Progenitor cell of endocrine pancreas (in vitro differentiated cells): ENCODE measurements around the gene PCSK5. TPM values are rescaled to one million over a fixed set of nuclear protein-coding genes. Genes with fewer than 3 reads are reported as not detected.

ENCODE experiments used
- DNase-seq: peaks from one replicate; pipeline ENCODE4 v3.0.0; 2021; ENCODE audit warnings: low spot score; ENCODE audit not compliant: unreplicated experiment
- H3K27ac Mint-ChIP-seq: 2 replicates; pipeline ENCODE4 v1.8.0; 2021; ENCODE audit warnings: mild to moderate bottlenecking, moderate library complexity, mixed read lengths
- H3K27me3 Mint-ChIP-seq: 2 replicates; pipeline ENCODE4 v1.8.0; 2021; ENCODE audit warnings: mixed read lengths
- H3K36me3 Mint-ChIP-seq: 2 replicates; pipeline ENCODE4 v1.8.0; 2022; ENCODE audit warnings: mixed read lengths; ENCODE audit not compliant: insufficient read depth
- H3K4me1 Mint-ChIP-seq: 2 replicates; pipeline ENCODE4 v1.8.0; 2021; ENCODE audit warnings: low read depth, mixed read lengths
- H3K4me3 Mint-ChIP-seq: 2 replicates; pipeline ENCODE4 v1.8.0; 2021; ENCODE audit warnings: low read depth, mild to moderate bottlenecking, moderate library complexity, mixed read lengths
- H3K9me3 Mint-ChIP-seq: 2 replicates; pipeline ENCODE4 v1.8.0; 2021; ENCODE audit warnings: low read depth, mixed read lengths
- total RNA-seq: library from RNA; stranded (reverse); gene quantifications from 2 replicates; pipeline ENCODE4 v1.2.1, GENCODE V29; 2021
- TF ChIP-seq, protein P1 (sequence below): fragments of 200-600 bp; sonication (generic); IDR thresholded peaks from one replicate; pipeline ENCODE4 v1.5.0; 2021; ENCODE audit warnings: antibody characterized with exemption, mild to moderate bottlenecking; ENCODE audit not compliant: unreplicated experiment

Gene PCSK5
- total RNA-seq, 1 donor from 2014 or later, result 7.3 TPM

DNA sequence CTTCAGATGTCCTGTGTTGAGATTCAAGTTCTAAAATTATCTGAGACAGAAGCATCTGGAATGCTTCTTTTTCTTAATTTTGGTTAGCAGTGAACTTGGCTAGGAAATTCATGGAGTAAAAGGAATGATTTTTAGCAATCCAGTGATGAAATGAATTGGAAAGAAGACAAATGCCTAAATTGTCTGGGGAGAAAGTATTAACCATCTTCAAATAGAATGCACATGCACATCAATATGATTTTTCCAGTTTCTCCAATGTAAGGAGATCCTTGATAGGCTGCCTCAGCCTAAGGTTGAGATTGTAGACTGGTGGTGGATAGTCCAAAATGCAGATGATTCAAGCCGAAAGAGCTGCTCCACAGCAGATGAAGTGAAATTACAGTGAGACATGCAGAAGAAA, 106.7 kb downstream of the PCSK5 start:
- peaks cover 4% of the 10 kb centered on the region for H3K36me3 Mint-ChIP-seq
- peaks cover 4% of the 10 kb centered on the region for H3K27me3 Mint-ChIP-seq
- H3K27ac Mint-ChIP-seq, result no peak overlapping the region
- TF ChIP-seq, protein P1, sequence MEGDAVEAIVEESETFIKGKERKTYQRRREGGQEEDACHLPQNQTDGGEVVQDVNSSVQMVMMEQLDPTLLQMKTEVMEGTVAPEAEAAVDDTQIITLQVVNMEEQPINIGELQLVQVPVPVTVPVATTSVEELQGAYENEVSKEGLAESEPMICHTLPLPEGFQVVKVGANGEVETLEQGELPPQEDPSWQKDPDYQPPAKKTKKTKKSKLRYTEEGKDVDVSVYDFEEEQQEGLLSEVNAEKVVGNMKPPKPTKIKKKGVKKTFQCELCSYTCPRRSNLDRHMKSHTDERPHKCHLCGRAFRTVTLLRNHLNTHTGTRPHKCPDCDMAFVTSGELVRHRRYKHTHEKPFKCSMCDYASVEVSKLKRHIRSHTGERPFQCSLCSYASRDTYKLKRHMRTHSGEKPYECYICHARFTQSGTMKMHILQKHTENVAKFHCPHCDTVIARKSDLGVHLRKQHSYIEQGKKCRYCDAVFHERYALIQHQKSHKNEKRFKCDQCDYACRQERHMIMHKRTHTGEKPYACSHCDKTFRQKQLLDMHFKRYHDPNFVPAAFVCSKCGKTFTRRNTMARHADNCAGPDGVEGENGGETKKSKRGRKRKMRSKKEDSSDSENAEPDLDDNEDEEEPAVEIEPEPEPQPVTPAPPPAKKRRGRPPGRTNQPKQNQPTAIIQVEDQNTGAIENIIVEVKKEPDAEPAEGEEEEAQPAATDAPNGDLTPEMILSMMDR, result no peak
- no peak for DNase-seq
- peaks cover 30% of the 10 kb centered on the region for H3K4me1 Mint-ChIP-seq
- no peak overlapping the region for H3K4me3 Mint-ChIP-seq
- peaks cover 7% of the 10 kb centered on the region for H3K9me3 Mint-ChIP-seq

DNA sequence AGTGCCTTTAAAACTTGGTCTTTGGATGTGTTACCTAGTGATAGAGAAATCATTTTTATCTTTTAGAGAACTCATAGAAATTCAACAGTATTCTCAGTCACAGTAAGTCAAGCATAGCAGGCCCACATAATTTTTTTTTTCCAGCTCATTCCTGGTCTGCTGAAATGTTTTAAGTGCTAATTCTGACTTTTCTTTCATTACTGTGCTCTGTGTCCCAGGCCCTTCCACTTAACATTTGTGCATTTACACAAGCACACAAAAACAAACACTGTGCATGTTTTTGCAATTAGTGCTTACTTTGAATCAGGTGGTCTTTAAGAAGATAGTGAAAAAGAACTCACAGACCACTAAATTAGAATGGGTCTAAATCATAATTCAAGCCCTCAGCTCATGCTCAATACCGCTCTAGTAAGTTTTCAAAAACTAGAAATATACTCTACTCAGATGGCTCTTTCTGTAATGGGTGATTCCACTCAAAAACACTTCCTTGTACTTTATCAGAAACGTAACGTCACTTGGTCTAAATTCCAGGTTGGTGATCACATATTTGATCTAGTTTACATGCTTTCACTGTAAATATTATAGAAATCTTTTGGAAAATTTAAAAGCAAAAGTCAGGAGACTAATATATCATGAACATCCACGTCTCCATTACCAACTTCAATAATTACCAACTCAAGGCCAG, 107.8 kb downstream of the PCSK5 start:
- Mint-ChIP-seq H3K27ac (no peak overlapping the region), H3K4me3 (no peak overlapping the region), H3K36me3 (peaks cover 4% of the 10 kb centered on the region), H3K9me3 (peaks cover 7% of the 10 kb centered on the region), H3K27me3 (peaks cover 4% of the 10 kb centered on the region), H3K4me1 (peaks cover 32% of the 10 kb centered on the region)
- DNase-seq, result no peak
- TF ChIP-seq, protein P1, result no peak

- H3K4me3 Mint-ChIP-seq, result no peak overlapping the region
- no peaks in the 10 kb centered on the region for H3K36me3 Mint-ChIP-seq
- no peaks in the 10 kb centered on the region for H3K27me3 Mint-ChIP-seq
- TF ChIP-seq, protein P1, result no peak
- no peak for DNase-seq
- peaks cover 27% of the 10 kb centered on the region for H3K4me1 Mint-ChIP-seq
- no peaks in the 10 kb centered on the region for H3K9me3 Mint-ChIP-seq
- H3K27ac Mint-ChIP-seq, result no peak overlapping the region
Observed at GRCh38 chr9:76001459-76001858, 111.0 kb downstream of the PCSK5 start.

GRCh38 chr9:76003041-76003440, 112.6 kb downstream of the PCSK5 start:
- no peaks in the 10 kb centered on the region for H3K36me3 Mint-ChIP-seq
- DNase-seq, result no peak
- no peaks in the 10 kb centered on the region for H3K27me3 Mint-ChIP-seq
- H3K4me1 Mint-ChIP-seq, result peaks cover 13% of the 10 kb centered on the region
- no peaks in the 10 kb centered on the region for H3K9me3 Mint-ChIP-seq
- TF ChIP-seq, protein P1, result no peak
- no peak overlapping the region for H3K4me3 Mint-ChIP-seq
- no peak overlapping the region for H3K27ac Mint-ChIP-seq

DNA sequence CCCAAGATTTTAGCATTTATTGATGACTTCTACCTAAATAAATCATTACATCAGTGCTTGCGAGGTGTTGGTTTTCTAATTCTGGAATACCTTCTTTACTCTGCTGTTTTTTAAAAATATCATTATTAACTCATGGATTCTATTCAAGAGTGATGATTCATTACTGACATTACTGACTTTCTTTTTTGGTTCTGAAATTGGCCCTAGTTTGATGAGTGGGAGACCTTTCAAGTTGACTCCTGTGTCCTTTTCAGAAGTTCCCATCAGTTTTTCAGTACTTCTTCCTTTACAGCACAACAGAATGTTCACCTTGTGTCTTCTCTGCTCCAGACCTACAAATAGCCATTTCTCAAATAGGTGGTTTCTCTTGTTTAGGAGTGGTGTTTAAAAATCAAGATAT, 114.1 kb downstream of the PCSK5 start:
- H3K9me3 Mint-ChIP-seq, result no peaks in the 10 kb centered on the region

More for the DNA sequence above, 114.1 kb downstream of the PCSK5 start:
- TF ChIP-seq, protein P1, result no peak
- Mint-ChIP-seq H3K36me3 (no peaks in the 10 kb centered on the region), H3K4me1 (peaks cover 10% of the 10 kb centered on the region), H3K27ac (no peak overlapping the region), H3K27me3 (no peaks in the 10 kb centered on the region), H3K4me3 (no peak overlapping the region)
- no peak for DNase-seq
